ENCODE results near the gene EPHB2.

GRCh38 chr1:22830757-22831340 is 120.2 kb downstream of the EPHB2 start:
- TF ChIP-seq CTCF (IDR thresholded peaks at IDR 0.05): no peak
- TF ChIP-seq POLR2A (IDR thresholded peaks at IDR 0.05): no peak
